Liver (tissue), 9 donors: ENCODE measurements around the gene MEP1A. TPM values are rescaled to one million over a fixed set of nuclear protein-coding genes. Genes with fewer than 3 reads are reported as not detected.

Experiments
- DNase-seq: peaks from one replicate; pipeline ENCODE4 v3.0.0-alpha.2; 2017; ENCODE audit warnings: low spot score
- H3K27ac ChIP-seq, 2 donors: one replicate each; pipeline ENCODE4 v1.7.0; 2013; ENCODE audit warnings: inconsistent platforms in 2 of 2, low read length in 2 of 2, control low read depth in 1 of 2, low read depth in 1 of 2, mild to moderate bottlenecking in 1 of 2
- H3K27me3 ChIP-seq, 4 donors: one replicate each; pipeline versions ENCODE4 v1.6.1 to v1.7.0; 2013; ENCODE audit warnings: low read length in 3 of 4, inconsistent platforms in 1 of 4, mild to moderate bottlenecking in 1 of 4, moderate library complexity in 1 of 4; ENCODE audit not compliant: control insufficient read depth in 4 of 4, insufficient read depth in 4 of 4
- H3K36me3 ChIP-seq, 4 donors: one replicate each; pipeline versions ENCODE4 v1.6.1 to v1.7.0; 2013; ENCODE audit warnings: low read length in 3 of 4, mild to moderate bottlenecking in 3 of 4, low read depth in 1 of 4, moderate library complexity in 1 of 4; ENCODE audit not compliant: control insufficient read depth in 4 of 4, insufficient read depth in 3 of 4
- H3K4me1 ChIP-seq, 4 donors: one replicate each; pipeline versions ENCODE4 v1.6.1 to v1.7.0; 2013; ENCODE audit warnings: low read length in 3 of 4, mild to moderate bottlenecking in 3 of 4, moderate library complexity in 1 of 4; ENCODE audit not compliant: control insufficient read depth in 4 of 4, insufficient read depth in 4 of 4
- H3K4me3 ChIP-seq, 3 donors: one replicate each; pipeline versions ENCODE4 v1.6.1 to v1.7.0; 2013; ENCODE audit warnings: low read length in 3 of 3, control low read depth in 1 of 3, low read depth in 1 of 3, mild to moderate bottlenecking in 1 of 3
- H3K9ac ChIP-seq, 2 donors: one replicate each; pipeline ENCODE4 v1.7.0; 2013; ENCODE audit warnings: low read length in 2 of 2, mild to moderate bottlenecking in 2 of 2, moderate library complexity in 2 of 2, control low read depth in 1 of 2, low read depth in 1 of 2
- H3K9me3 ChIP-seq, 4 donors: one replicate each; pipeline versions ENCODE4 v1.6.1 to v1.7.0; 2013; ENCODE audit warnings: low read length in 3 of 4; ENCODE audit not compliant: control insufficient read depth in 4 of 4
- ATF3 ChIP-seq: IDR thresholded peaks from 2 replicates; pipeline ENCODE4 v1.6.1; 2016; ENCODE audit warnings: antibody characterized with exemption
- EGR1 ChIP-seq, 2 donors: IDR thresholded peaks; 2 replicates each; pipeline ENCODE4 v1.6.1; 2016 to 2018; ENCODE audit warnings: antibody characterized with exemption in 2 of 2, low read depth in 2 of 2
- FOXA1 ChIP-seq: IDR thresholded peaks from 2 replicates; pipeline ENCODE4 v1.6.1; 2016; ENCODE audit warnings: antibody characterized with exemption
- FOXA2 ChIP-seq: IDR thresholded peaks from 2 replicates; pipeline ENCODE4 v1.6.1; 2016; ENCODE audit warnings: antibody characterized with exemption
- GABPA ChIP-seq, 2 donors: IDR thresholded peaks in 1 of 2; conservative IDR thresholded peaks in 1 of 2; 2 replicates each; pipeline ENCODE4 v1.6.1; 2016; ENCODE audit warnings: antibody characterized with exemption in 2 of 2, mild to moderate bottlenecking in 1 of 2, moderate library complexity in 1 of 2
- HNF4A ChIP-seq, 2 donors: conservative IDR thresholded peaks; 2 replicates each; pipeline ENCODE4 v1.6.1; 2016; ENCODE audit warnings: antibody characterized with exemption in 2 of 2, mild to moderate bottlenecking in 2 of 2
- HNF4G ChIP-seq: IDR thresholded peaks from 2 replicates; pipeline ENCODE4 v1.6.1; 2016; ENCODE audit warnings: antibody characterized with exemption
- JUND ChIP-seq, 2 donors: IDR thresholded peaks; 2 replicates each; pipeline ENCODE4 v1.6.1; 2016; ENCODE audit warnings: antibody characterized with exemption in 2 of 2
- NR2F2 ChIP-seq: IDR thresholded peaks from 2 replicates; pipeline ENCODE4 v1.6.1; 2016; ENCODE audit warnings: antibody characterized with exemption
- RAD21 ChIP-seq, 2 donors: IDR thresholded peaks; 2 replicates each; pipeline ENCODE4 v1.6.1; 2016; ENCODE audit warnings: antibody characterized with exemption in 2 of 2, mild to moderate bottlenecking in 2 of 2
- RXRA ChIP-seq, 2 donors: IDR thresholded peaks; 2 replicates each; pipeline ENCODE4 v1.6.1; 2017 to 2018; ENCODE audit warnings: antibody characterized with exemption in 2 of 2, mild to moderate bottlenecking in 1 of 2
- SP1 ChIP-seq: IDR thresholded peaks from 2 replicates; pipeline ENCODE4 v1.6.1; 2018; ENCODE audit warnings: antibody characterized with exemption, mild to moderate bottlenecking
- TAF1 ChIP-seq: conservative IDR thresholded peaks from 2 replicates; pipeline ENCODE4 v1.6.1; 2016; ENCODE audit warnings: antibody characterized with exemption, mild to moderate bottlenecking
- YY1 ChIP-seq: IDR thresholded peaks from 2 replicates; pipeline ENCODE4 v1.6.1; 2016; ENCODE audit warnings: antibody characterized with exemption, mild to moderate bottlenecking
- ZBTB33 ChIP-seq: IDR thresholded peaks from 2 replicates; pipeline ENCODE4 v1.6.1; 2016; ENCODE audit warnings: antibody characterized with exemption
- WGBS: extraction: QIAGEN DNeasy Blood & Tissue Kit; methylation state at CpG from one replicate; pipeline ENCODE4 v1.1.7; 2013; 5-methylcytosine and 5-hydroxymethylcytosine counted together
- polyA plus RNA-seq, 2 donors: library from polyadenylated mRNA; stranded (reverse) in 1 of 2; unstranded in 1 of 2; fragments of 200-250 nt in 1 of 2; fragments of >200 nt in 1 of 2; fragmentation: Nextera tagmentation in 1 of 2; extraction: Ambion mirVana in 1 of 2; gene quantifications; one replicate each; pipeline versions ENCODE4 v1.2.1 to v1.2.3, GENCODE V29; 2013 to 2015
- total RNA-seq, 2 donors: library from RNA; depleted of rRNA; stranded (reverse); fragments of >200 nt; gene quantifications; one replicate each; pipeline ENCODE4 v1.2.3, GENCODE V29; 2014
- TF ChIP-seq, protein P1 (sequence below): IDR thresholded peaks from 2 replicates; pipeline ENCODE4 v1.6.1; 2016; ENCODE audit warnings: antibody characterized with exemption, mild to moderate bottlenecking
- donor health status: healthy.
- donor health status: healthy.
- donor health status: healthy.
- donor health status: healthy.
- donor health status: healthy.

Gene MEP1A
- total and polyA plus RNA-seq, 4 donors, result 0.01 to 1.8 (median 0.08) TPM; not detected in 1

GRCh38 chr6:46816626-46817025, 23.4 kb downstream of the MEP1A start:
- H3K36me3 ChIP-seq, result no peaks in the 10 kb centered on the region
- peaks cover 1 to 7% (median 3%) of the 10 kb centered on the region in 4 donors for H3K4me1 ChIP-seq
- no peaks in the 10 kb centered on the region for H3K27me3 ChIP-seq
- H3K9ac ChIP-seq, result no peak overlapping the region
- H3K9me3 ChIP-seq, result no peaks in the 10 kb centered on the region
- H3K4me3 ChIP-seq, result no peak overlapping the region
- TF ChIP-seq HNF4A (conservative IDR thresholded peaks at IDR 0.05), result no peak
- TF ChIP-seq RAD21 (IDR thresholded peaks at IDR 0.05), result no peak
- no peak for TF ChIP-seq HNF4G
- TF ChIP-seq FOXA2, result no peak
- no peak for TF ChIP-seq JUND (IDR thresholded peaks at IDR 0.05)
- TF ChIP-seq, protein P1, sequence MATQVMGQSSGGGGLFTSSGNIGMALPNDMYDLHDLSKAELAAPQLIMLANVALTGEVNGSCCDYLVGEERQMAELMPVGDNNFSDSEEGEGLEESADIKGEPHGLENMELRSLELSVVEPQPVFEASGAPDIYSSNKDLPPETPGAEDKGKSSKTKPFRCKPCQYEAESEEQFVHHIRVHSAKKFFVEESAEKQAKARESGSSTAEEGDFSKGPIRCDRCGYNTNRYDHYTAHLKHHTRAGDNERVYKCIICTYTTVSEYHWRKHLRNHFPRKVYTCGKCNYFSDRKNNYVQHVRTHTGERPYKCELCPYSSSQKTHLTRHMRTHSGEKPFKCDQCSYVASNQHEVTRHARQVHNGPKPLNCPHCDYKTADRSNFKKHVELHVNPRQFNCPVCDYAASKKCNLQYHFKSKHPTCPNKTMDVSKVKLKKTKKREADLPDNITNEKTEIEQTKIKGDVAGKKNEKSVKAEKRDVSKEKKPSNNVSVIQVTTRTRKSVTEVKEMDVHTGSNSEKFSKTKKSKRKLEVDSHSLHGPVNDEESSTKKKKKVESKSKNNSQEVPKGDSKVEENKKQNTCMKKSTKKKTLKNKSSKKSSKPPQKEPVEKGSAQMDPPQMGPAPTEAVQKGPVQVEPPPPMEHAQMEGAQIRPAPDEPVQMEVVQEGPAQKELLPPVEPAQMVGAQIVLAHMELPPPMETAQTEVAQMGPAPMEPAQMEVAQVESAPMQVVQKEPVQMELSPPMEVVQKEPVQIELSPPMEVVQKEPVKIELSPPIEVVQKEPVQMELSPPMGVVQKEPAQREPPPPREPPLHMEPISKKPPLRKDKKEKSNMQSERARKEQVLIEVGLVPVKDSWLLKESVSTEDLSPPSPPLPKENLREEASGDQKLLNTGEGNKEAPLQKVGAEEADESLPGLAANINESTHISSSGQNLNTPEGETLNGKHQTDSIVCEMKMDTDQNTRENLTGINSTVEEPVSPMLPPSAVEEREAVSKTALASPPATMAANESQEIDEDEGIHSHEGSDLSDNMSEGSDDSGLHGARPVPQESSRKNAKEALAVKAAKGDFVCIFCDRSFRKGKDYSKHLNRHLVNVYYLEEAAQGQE, result no peak
- TF ChIP-seq ZBTB33, result no peak
- TF ChIP-seq EGR1 (IDR thresholded peaks at IDR 0.05; ENCODE audit: low read depth in 2 of 2), result no peak
- TF ChIP-seq YY1, result no peak
- TF ChIP-seq FOXA1, result no peak
- TF ChIP-seq ATF3, result no peak
- TF ChIP-seq RXRA (IDR thresholded peaks at IDR 0.05), result no peak
- no peak overlapping the region for H3K27ac ChIP-seq
- DNase-seq, result no peak
- 94% methylated on average over 1 of the region's 1 CpG for WGBS

GRCh38 chr6:46819561-46819960, 26.4 kb downstream of the MEP1A start:
- Histone ChIP-seq H3K27me3 (no peaks in the 10 kb centered on the region), H3K9me3 (no peaks in the 10 kb centered on the region), H3K36me3 (no peaks in the 10 kb centered on the region), H3K4me1 (peaks cover 1 to 14% (median 7%) of the 10 kb centered on the region in 4 donors), H3K9ac (no peak overlapping the region), H3K4me3 (no peak overlapping the region), H3K27ac (no peak overlapping the region)
- DNase-seq, result no peak
- TF ChIP-seq YY1, result no peak
- 92% methylated on average over 7 of the region's 7 CpGs for WGBS

DNA sequence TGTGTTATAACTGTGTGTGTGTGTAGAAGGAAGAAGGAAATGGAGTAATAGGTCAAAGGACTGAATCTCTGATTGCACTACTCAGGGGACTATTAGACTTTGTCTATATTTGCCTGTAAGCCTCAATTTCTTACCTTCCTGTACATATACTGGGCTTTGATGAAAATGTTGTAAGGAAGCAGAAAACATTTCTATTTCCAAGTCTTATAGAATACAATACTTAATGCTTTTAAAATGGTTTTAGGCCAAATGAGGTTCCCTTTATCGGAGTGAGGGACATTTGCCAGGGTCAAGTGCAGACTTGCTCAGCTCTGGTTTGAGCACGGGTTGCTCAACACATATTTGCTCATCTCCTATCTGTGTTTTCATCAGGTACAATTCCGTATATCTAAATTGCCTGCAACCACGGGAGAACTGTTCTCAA, 28.3 kb downstream of the MEP1A start:
- no peak overlapping the region for H3K27ac ChIP-seq
- H3K4me1 ChIP-seq, result peaks cover 1 to 14% (median 7%) of the 10 kb centered on the region in 4 donors
- H3K9me3 ChIP-seq, result no peaks in the 10 kb centered on the region
- no peaks in the 10 kb centered on the region for H3K27me3 ChIP-seq
- WGBS, result 19% methylated on average over 4 of the region's 4 CpGs
- no peak overlapping the region for H3K9ac ChIP-seq
- H3K4me3 ChIP-seq, result no peak overlapping the region
- no peak for DNase-seq
- no peaks in the 10 kb centered on the region for H3K36me3 ChIP-seq
- peak; percentile 32 for TF ChIP-seq ZBTB33
- TF ChIP-seq SP1, result peak; percentile 49
- peak; percentile 41 for TF ChIP-seq NR2F2
- peak; percentile 54 to 65 for TF ChIP-seq RXRA (IDR thresholded peaks at IDR 0.05)
- peak; percentile 41 for TF ChIP-seq YY1
- TF ChIP-seq RAD21 (IDR thresholded peaks at IDR 0.05), result peak in 1 of 2 donors; percentile 16
- no peak for TF ChIP-seq GABPA (IDR thresholded peaks at IDR 0.05 in 1 of 2, conservative IDR thresholded peaks at IDR 0.05 in 1 of 2)
- TF ChIP-seq ATF3, result no peak
- TF ChIP-seq EGR1 (IDR thresholded peaks at IDR 0.05; ENCODE audit: low read depth in 2 of 2), result no peak
- TF ChIP-seq TAF1, result no peak
- TF ChIP-seq HNF4A (conservative IDR thresholded peaks at IDR 0.05), result peak; percentile 83 to 90
- TF ChIP-seq, protein P1, result no peak
